Neural cell (in vitro differentiated cells): ENCODE data around the gene IL17RC. TPM values are rescaled to one million over a fixed set of nuclear protein-coding genes. Genes with fewer than 3 reads are reported as not detected.

Source experiments
- H2AFZ ChIP-seq: fragments of 200-600, 300-800 bp; sonication (generic), shearing (Covaris generic); 2 replicates; pipeline ENCODE4 v1.6.0; 2014; ENCODE audit warnings: low read depth, mild to moderate bottlenecking, antibody characterized with exemption, low read length, moderate library complexity
- H3F3A ChIP-seq: fragments of 200-600 bp; shearing (Covaris generic); 2 replicates; pipeline ENCODE4 v1.6.1; 2016; ENCODE audit warnings: mild to moderate bottlenecking, moderate library complexity, mixed read lengths, antibody characterized with exemption, low read length; ENCODE audit not compliant: insufficient read depth, poor library complexity, severe bottlenecking
- H3K27ac ChIP-seq: fragments of 200-600, 300-800 bp; sonication (generic), shearing (Covaris generic); 2 replicates; pipeline ENCODE4 v1.5.1; 2014; ENCODE audit warnings: mild to moderate bottlenecking, low read length, moderate library complexity
- H3K27me3 ChIP-seq: fragments of 300-800, 200-600 bp; sonication (generic), shearing (Covaris generic); 2 replicates; pipeline ENCODE4 v1.6.0; 2014; ENCODE audit warnings: mild to moderate bottlenecking, low read depth, low read length, moderate library complexity; ENCODE audit not compliant: insufficient read depth
- H3K36me3 ChIP-seq: fragments of 300-800, 200-600 bp; sonication (generic), shearing (Covaris generic); 2 replicates; pipeline ENCODE4 v1.5.1; 2014; ENCODE audit warnings: mild to moderate bottlenecking, antibody characterized with exemption, low read length, moderate library complexity; ENCODE audit not compliant: insufficient read depth
- H3K4me2 ChIP-seq: fragments of 300-800, 200-600 bp; sonication (generic), shearing (Covaris generic); 2 replicates; pipeline ENCODE4 v1.6.0; 2014; ENCODE audit warnings: mild to moderate bottlenecking, low read length
- H3K4me3 ChIP-seq: fragments of 300-800, 200-600 bp; sonication (generic), shearing (Covaris generic); 2 replicates; pipeline ENCODE4 v1.5.1; 2014; ENCODE audit warnings: mild to moderate bottlenecking, low read length, moderate library complexity
- H3K79me2 ChIP-seq: fragments of 200-600 bp; shearing (Covaris generic); replicated peaks from 2 replicates; pipeline ENCODE4 v1.6.0; 2014; ENCODE audit warnings: mild to moderate bottlenecking, low read length, moderate library complexity; ENCODE audit not compliant: insufficient read depth
- H3K9ac ChIP-seq: fragments of 300-800, 200-600 bp; sonication (generic), shearing (Covaris generic); 2 replicates; pipeline ENCODE4 v1.6.1; 2016; ENCODE audit warnings: mild to moderate bottlenecking, low read length, mixed read lengths
- H3K9me2 ChIP-seq: fragments of 200-600 bp; shearing (Covaris generic); 2 replicates; pipeline ENCODE4 v1.6.1; 2016; ENCODE audit warnings: mild to moderate bottlenecking, low read length, mixed read lengths; ENCODE audit not compliant: insufficient read depth
- H3K9me3 ChIP-seq: fragments of 200-600, 300-800 bp; sonication (generic), shearing (Covaris generic); 2 replicates; pipeline ENCODE4 v1.6.1; 2016; ENCODE audit warnings: mild to moderate bottlenecking, mixed run types, low read length, moderate library complexity, mixed read lengths
- H4K20me1 ChIP-seq: fragments of 200-600 bp; shearing (Covaris generic); 2 replicates; pipeline ENCODE4 v1.6.1; 2016; ENCODE audit warnings: mild to moderate bottlenecking, mixed run types; ENCODE audit not compliant: insufficient read depth
- EP300 ChIP-seq: fragments of 450-650 bp; conservative IDR thresholded peaks from 2 replicates; pipeline ENCODE4 v1.6.1; 2014; ENCODE audit warnings: antibody characterized with exemption, mild to moderate bottlenecking, moderate library complexity; ENCODE audit not compliant: poor library complexity, severe bottlenecking
- EZH2 ChIP-seq: fragments of 200-600, 300-800 bp; shearing (Covaris generic), sonication (generic); IDR thresholded peaks from 2 replicates; pipeline ENCODE4 v1.6.1; 2014; ENCODE audit warnings: antibody characterized with exemption, low read length, borderline replicate concordance, mild to moderate bottlenecking; ENCODE audit not compliant: insufficient read depth, poor library complexity, severe bottlenecking
- MXI1 ChIP-seq: fragments of 450-650 bp; conservative IDR thresholded peaks from 2 replicates; pipeline ENCODE4 v1.6.1; 2014; ENCODE audit warnings: antibody characterized with exemption, mild to moderate bottlenecking; ENCODE audit not compliant: poor library complexity, severe bottlenecking
- POLR2AphosphoS5 ChIP-seq: IDR thresholded peaks from 2 replicates; pipeline ENCODE4 v1.6.1; 2012
- RAD21 ChIP-seq: fragments of 450-650 bp; conservative IDR thresholded peaks from 2 replicates; pipeline ENCODE4 v1.6.1; 2014; ENCODE audit warnings: antibody characterized with exemption, mild to moderate bottlenecking, moderate library complexity
- SMC3 ChIP-seq: fragments of 450-650 bp; conservative IDR thresholded peaks from 2 replicates; pipeline ENCODE4 v1.6.1; 2014; ENCODE audit warnings: antibody characterized with exemption, mild to moderate bottlenecking, moderate library complexity; ENCODE audit not compliant: poor library complexity
- TAF1 ChIP-seq: IDR thresholded peaks from 2 replicates; pipeline ENCODE4 v1.6.1; 2012; ENCODE audit warnings: low read depth
- polyA plus RNA-seq: library from polyadenylated mRNA; depleted of rRNA; stranded (reverse); fragments of >200 nt; gene quantifications from 2 replicates; pipeline ENCODE4 v1.2.3, GENCODE V29; 2014
- TF ChIP-seq, protein P1 (sequence below): IDR thresholded peaks from 2 replicates; pipeline ENCODE4 v1.6.1; 2012; ENCODE audit warnings: borderline replicate concordance
- TF ChIP-seq, protein P2 (sequence below): fragments of 450-650 bp; IDR thresholded peaks from 2 replicates; pipeline ENCODE4 v1.5.1; 2014; ENCODE audit warnings: antibody characterized with exemption, mild to moderate bottlenecking, moderate library complexity; ENCODE audit not compliant: poor library complexity, severe bottlenecking

The IL17RC gene
- polyA plus RNA-seq, 1 donor from 2014 or later, result not detected

DNA sequence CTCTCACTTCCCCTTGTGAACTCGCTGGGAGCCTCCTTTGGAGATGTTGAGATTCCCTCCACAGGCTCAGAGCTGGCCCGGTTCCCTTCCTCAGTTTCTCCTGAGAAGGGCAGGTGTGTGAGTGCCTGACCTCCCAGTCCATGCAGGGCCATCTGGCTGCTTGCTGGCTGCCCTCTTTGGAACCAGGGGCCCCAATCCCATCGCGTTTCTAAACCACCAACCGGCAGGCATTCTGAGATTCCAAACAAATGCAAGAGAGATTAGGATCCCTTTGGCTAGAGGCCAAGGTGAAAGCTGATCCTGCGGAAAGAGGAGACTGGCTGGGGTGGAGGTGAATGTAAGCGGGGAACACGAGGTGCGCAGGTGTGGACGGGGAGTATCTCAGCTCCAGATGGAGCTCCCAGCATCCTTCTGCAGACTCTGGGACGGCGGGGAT is 38.2 kb downstream of the IL17RC start (continued):
- TF ChIP-seq, protein P1, sequence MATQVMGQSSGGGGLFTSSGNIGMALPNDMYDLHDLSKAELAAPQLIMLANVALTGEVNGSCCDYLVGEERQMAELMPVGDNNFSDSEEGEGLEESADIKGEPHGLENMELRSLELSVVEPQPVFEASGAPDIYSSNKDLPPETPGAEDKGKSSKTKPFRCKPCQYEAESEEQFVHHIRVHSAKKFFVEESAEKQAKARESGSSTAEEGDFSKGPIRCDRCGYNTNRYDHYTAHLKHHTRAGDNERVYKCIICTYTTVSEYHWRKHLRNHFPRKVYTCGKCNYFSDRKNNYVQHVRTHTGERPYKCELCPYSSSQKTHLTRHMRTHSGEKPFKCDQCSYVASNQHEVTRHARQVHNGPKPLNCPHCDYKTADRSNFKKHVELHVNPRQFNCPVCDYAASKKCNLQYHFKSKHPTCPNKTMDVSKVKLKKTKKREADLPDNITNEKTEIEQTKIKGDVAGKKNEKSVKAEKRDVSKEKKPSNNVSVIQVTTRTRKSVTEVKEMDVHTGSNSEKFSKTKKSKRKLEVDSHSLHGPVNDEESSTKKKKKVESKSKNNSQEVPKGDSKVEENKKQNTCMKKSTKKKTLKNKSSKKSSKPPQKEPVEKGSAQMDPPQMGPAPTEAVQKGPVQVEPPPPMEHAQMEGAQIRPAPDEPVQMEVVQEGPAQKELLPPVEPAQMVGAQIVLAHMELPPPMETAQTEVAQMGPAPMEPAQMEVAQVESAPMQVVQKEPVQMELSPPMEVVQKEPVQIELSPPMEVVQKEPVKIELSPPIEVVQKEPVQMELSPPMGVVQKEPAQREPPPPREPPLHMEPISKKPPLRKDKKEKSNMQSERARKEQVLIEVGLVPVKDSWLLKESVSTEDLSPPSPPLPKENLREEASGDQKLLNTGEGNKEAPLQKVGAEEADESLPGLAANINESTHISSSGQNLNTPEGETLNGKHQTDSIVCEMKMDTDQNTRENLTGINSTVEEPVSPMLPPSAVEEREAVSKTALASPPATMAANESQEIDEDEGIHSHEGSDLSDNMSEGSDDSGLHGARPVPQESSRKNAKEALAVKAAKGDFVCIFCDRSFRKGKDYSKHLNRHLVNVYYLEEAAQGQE, result no peak

DNA sequence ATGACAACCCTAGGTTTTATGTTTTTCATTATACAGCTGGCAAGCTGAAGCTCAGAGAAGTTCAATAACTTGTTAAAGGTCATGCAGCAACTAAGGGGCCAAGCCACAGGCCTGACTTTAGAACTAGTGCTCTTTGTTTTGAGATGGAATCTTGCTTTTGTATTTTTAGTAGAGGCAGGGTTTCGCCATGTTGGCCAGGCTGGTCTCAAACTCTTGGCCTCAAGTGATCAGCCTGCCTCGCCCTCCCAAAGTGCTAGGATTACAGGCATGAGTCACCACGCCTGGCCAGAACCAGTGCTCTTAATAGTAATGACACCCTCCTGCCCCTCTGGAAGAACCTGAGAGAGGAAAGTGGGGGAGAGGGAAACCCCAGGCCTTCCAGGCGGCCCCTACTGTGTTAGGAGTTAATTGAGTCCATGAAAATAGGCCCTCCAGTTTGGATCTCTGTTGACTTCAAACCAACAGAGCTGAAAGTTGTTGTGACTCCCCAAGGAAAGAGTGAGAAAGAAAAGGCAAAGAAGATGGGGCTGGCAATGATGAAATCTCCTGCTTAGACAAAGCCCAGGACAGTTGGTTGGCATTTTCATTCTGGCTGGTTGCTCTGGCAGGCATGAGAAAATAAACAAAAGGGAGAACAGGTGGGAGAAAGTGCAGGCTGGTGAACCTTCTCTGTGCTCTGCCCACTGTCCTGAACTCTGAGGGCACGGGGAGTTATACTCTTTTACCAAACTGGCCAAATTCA is 38.9 kb downstream of the IL17RC start:
- Histone ChIP-seq H3K79me2 (no peaks in the 10 kb centered on the region), H3K9ac (no peak overlapping the region), H3K9me3 (no peaks in the 10 kb centered on the region), H2AFZ (no peak overlapping the region), H4K20me1 (no peaks in the 10 kb centered on the region), H3K27me3 (no peaks in the 10 kb centered on the region), H3F3A (no peaks in the 10 kb centered on the region), H3K27ac (no peak overlapping the region), H3K4me3 (no peak overlapping the region), H3K36me3 (no peaks in the 10 kb centered on the region), H3K4me2 (no peak overlapping the region), H3K9me2 (no peaks in the 10 kb centered on the region)
- TF ChIP-seq EZH2, result no peak
- TF ChIP-seq, protein P1, result no peak
- TF ChIP-seq MXI1, result no peak
- no peak for TF ChIP-seq POLR2AphosphoS5
- TF ChIP-seq EP300, result no peak
- TF ChIP-seq RAD21, result no peak
- TF ChIP-seq, protein P2, sequence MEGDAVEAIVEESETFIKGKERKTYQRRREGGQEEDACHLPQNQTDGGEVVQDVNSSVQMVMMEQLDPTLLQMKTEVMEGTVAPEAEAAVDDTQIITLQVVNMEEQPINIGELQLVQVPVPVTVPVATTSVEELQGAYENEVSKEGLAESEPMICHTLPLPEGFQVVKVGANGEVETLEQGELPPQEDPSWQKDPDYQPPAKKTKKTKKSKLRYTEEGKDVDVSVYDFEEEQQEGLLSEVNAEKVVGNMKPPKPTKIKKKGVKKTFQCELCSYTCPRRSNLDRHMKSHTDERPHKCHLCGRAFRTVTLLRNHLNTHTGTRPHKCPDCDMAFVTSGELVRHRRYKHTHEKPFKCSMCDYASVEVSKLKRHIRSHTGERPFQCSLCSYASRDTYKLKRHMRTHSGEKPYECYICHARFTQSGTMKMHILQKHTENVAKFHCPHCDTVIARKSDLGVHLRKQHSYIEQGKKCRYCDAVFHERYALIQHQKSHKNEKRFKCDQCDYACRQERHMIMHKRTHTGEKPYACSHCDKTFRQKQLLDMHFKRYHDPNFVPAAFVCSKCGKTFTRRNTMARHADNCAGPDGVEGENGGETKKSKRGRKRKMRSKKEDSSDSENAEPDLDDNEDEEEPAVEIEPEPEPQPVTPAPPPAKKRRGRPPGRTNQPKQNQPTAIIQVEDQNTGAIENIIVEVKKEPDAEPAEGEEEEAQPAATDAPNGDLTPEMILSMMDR, result no peak
- no peak for TF ChIP-seq TAF1
- no peak for TF ChIP-seq SMC3
